CD8-positive, alpha-beta memory T cell (primary cell): ENCODE results near the gene TBC1D7. TPM values are rescaled to one million over a fixed set of nuclear protein-coding genes. Genes with fewer than 3 reads are reported as not detected.

ENCODE experiments used
- CTCF ChIA-PET: fragments of 350-600 bp; sonication (Branson Sonifier 250); formaldehyde crosslinking; loops from one replicate; lab custom pipeline; 2021; ENCODE audit warnings: antibody characterized with exemption; lab: Charles Lee
- POLR2A ChIA-PET: fragments of 350-600 bp; sonication (Branson Sonifier 250); formaldehyde crosslinking; loops from one replicate; lab custom pipeline; 2021; ENCODE audit warnings: antibody characterized with exemption; lab: Charles Lee
- DNase-seq, 5 donors: peaks; one replicate each; pipeline versions ENCODE4 v3.0.0 to v3.0.0-alpha.2; 2020 to 2022; ENCODE audit warnings: mixed read lengths in 1 of 5
- H3K27ac ChIP-seq: one replicate; pipeline ENCODE4 v1.7.0; 2013; ENCODE audit warnings: low read depth, mild to moderate bottlenecking, low read length, moderate library complexity
- H3K27me3 ChIP-seq: 2 replicates; pipeline ENCODE4 v1.7.0; 2013; ENCODE audit warnings: low read length, mild to moderate bottlenecking; ENCODE audit not compliant: insufficient read depth, poor library complexity, severe bottlenecking
- H3K36me3 ChIP-seq: 2 replicates; pipeline ENCODE4 v1.7.0; 2013; ENCODE audit warnings: mild to moderate bottlenecking, low read length, moderate library complexity; ENCODE audit not compliant: insufficient read depth
- H3K4me1 ChIP-seq: 2 replicates; pipeline ENCODE4 v1.7.0; 2013; ENCODE audit warnings: mild to moderate bottlenecking, low read length, moderate library complexity; ENCODE audit not compliant: insufficient read depth
- H3K4me3 ChIP-seq: 2 replicates; pipeline ENCODE4 v1.7.0; 2013; ENCODE audit warnings: mild to moderate bottlenecking, low read length
- H3K9me3 ChIP-seq: 2 replicates; pipeline ENCODE4 v1.7.0; 2013; ENCODE audit warnings: mild to moderate bottlenecking, low read length
- H3K27ac Mint-ChIP-seq, 8 donors: one replicate each; pipeline ENCODE4 v1.8.0; 2020 to 2021; ENCODE audit warnings: mixed read lengths in 8 of 8, mild to moderate bottlenecking in 6 of 8, inconsistent platforms in 3 of 8, moderate library complexity in 3 of 8
- H3K27me3 Mint-ChIP-seq, 2 donors: one replicate each; pipeline ENCODE4 v1.8.0; 2020 to 2021; ENCODE audit warnings: mixed read lengths in 2 of 2, mild to moderate bottlenecking in 1 of 2, moderate library complexity in 1 of 2
- H3K36me3 Mint-ChIP-seq, 3 donors: one replicate each; pipeline ENCODE4 v1.8.0; 2020 to 2021; ENCODE audit warnings: mixed read lengths in 3 of 3, inconsistent platforms in 1 of 3, mild to moderate bottlenecking in 1 of 3
- H3K4me1 Mint-ChIP-seq, 3 donors: one replicate each; pipeline ENCODE4 v1.8.0; 2020 to 2021; ENCODE audit warnings: mixed read lengths in 3 of 3, inconsistent platforms in 1 of 3, mild to moderate bottlenecking in 1 of 3
- H3K4me3 Mint-ChIP-seq, 7 donors: one replicate each; pipeline ENCODE4 v1.8.0; 2020 to 2021; ENCODE audit warnings: mixed read lengths in 7 of 7, mild to moderate bottlenecking in 6 of 7, moderate library complexity in 4 of 7, inconsistent platforms in 2 of 7
- H3K9me3 Mint-ChIP-seq, 5 donors: one replicate each; pipeline ENCODE4 v1.8.0; 2020 to 2022; ENCODE audit warnings: mixed read lengths in 5 of 5, mild to moderate bottlenecking in 3 of 5, moderate library complexity in 2 of 5, inconsistent platforms in 1 of 5
- polyA plus RNA-seq: library from polyadenylated mRNA; unstranded; fragments of 300-500 nt; fragmentation: Illumina TruSeq; gene quantifications from one replicate; pipeline ENCODE4 v1.2.3, GENCODE V29; 2021
- total RNA-seq, 2 experiments: library from RNA; stranded (reverse); gene quantifications; one replicate each; pipeline ENCODE4 v1.2.3, GENCODE V29; 2021

The TBC1D7 gene
- total and polyA plus RNA-seq, 3 experiments from 2014 or later = 14.9 to 23.2 (median 21.8) TPM

- Mint-ChIP-seq H3K9me3 (no peaks in the 10 kb centered on the region), H3K27me3 (peaks cover 0 to 3% of the 10 kb centered on the region in 2 donors), H3K27ac (no peak overlapping the region), H3K36me3 (peaks cover 0 to 2% (median 0%) of the 10 kb centered on the region in 3 donors), H3K4me1 (peaks cover 16 to 28% (median 27%) of the 10 kb centered on the region in 3 donors), H3K4me3 (no peak overlapping the region)
- Histone ChIP-seq H3K36me3 (no peaks in the 10 kb centered on the region), H3K27me3 (no peaks in the 10 kb centered on the region), H3K9me3 (no peaks in the 10 kb centered on the region), H3K4me1 (peaks cover 10% of the 10 kb centered on the region), H3K27ac (no peak overlapping the region), H3K4me3 (no peak overlapping the region)
- ChIA-PET CTCF (no interaction called here), POLR2A (no interaction called here)
- DNase-seq = no peak
Measured at GRCh38 chr6:13371421-13372072, 43.2 kb upstream of the TBC1D7 start.

- H3K4me3 Mint-ChIP-seq = no peak overlapping the region
Measured at GRCh38 chr6:13370623-13371022, 42.3 kb upstream of the TBC1D7 start.

GRCh38 chr6:13369591-13369990 is 41.3 kb upstream of the TBC1D7 start:
- no peak overlapping the region for H3K4me3 Mint-ChIP-seq
- H3K9me3 Mint-ChIP-seq = no peaks in the 10 kb centered on the region
- Histone ChIP-seq H3K36me3 (no peaks in the 10 kb centered on the region), H3K9me3 (no peaks in the 10 kb centered on the region), H3K27ac (no peak overlapping the region), H3K4me3 (no peak overlapping the region), H3K27me3 (no peaks in the 10 kb centered on the region), H3K4me1 (no peaks in the 10 kb centered on the region)
- CTCF ChIA-PET = no interaction called here
- H3K27me3 Mint-ChIP-seq = peaks cover 0 to 3% of the 10 kb centered on the region in 2 donors
- no peak overlapping the region for H3K27ac Mint-ChIP-seq
- no peak for DNase-seq
- H3K4me1 Mint-ChIP-seq = peaks cover 5 to 13% (median 9%) of the 10 kb centered on the region in 3 donors
- peaks cover 0 to 2% (median under 1%) of the 10 kb centered on the region in 3 donors for H3K36me3 Mint-ChIP-seq
- POLR2A ChIA-PET = no interaction called here

More at GRCh38 chr6:13370623-13371022, 42.3 kb upstream of the TBC1D7 start:
- no peaks in the 10 kb centered on the region for H3K9me3 ChIP-seq
- DNase-seq = no peak
- H3K4me1 ChIP-seq = peaks cover 8% of the 10 kb centered on the region
- Mint-ChIP-seq H3K27ac (no peak overlapping the region), H3K27me3 (peaks cover 0 to 3% of the 10 kb centered on the region in 2 donors), H3K36me3 (peaks cover 0 to 2% (median 0%) of the 10 kb centered on the region in 3 donors), H3K9me3 (no peaks in the 10 kb centered on the region), H3K4me1 (peaks cover 13 to 21% (median 18%) of the 10 kb centered on the region in 3 donors)
- H3K27me3 ChIP-seq = no peaks in the 10 kb centered on the region
- no peak overlapping the region for H3K4me3 ChIP-seq
- H3K27ac ChIP-seq = no peak overlapping the region
- POLR2A ChIA-PET = no interaction called here
- H3K36me3 ChIP-seq = no peaks in the 10 kb centered on the region
- CTCF ChIA-PET = interaction anchor here (0.6 kb wide), 1 partner anchor 17 kb away, joined by 3 read pairs; no protein-coding TSS in a partner anchor

- H3K4me3 ChIP-seq = no peak overlapping the region
- Mint-ChIP-seq H3K27ac (peak overlapping the region in 1 of 8 donors; percentile 14), H3K36me3 (peaks cover 0 to 3% (median 2%) of the 10 kb centered on the region in 3 donors), H3K27me3 (peaks cover 0 to 3% of the 10 kb centered on the region in 2 donors), H3K4me1 (peaks cover 3 to 10% (median 6%) of the 10 kb centered on the region in 3 donors), H3K9me3 (no peaks in the 10 kb centered on the region), H3K4me3 (no peak overlapping the region)
- no peaks in the 10 kb centered on the region for H3K36me3 ChIP-seq
- ChIA-PET POLR2A (interaction anchor here (0.5 kb wide), 1 partner anchor 22 kb away, joined by 3 read pairs; no protein-coding TSS in a partner anchor), CTCF (interaction anchor here (1.4 kb wide), 1 partner anchor 22 kb away, joined by 4 read pairs; no protein-coding TSS in a partner anchor)
- no peak for DNase-seq
- H3K27ac ChIP-seq = no peak overlapping the region
- H3K9me3 ChIP-seq = no peaks in the 10 kb centered on the region
- no peaks in the 10 kb centered on the region for H3K27me3 ChIP-seq
- H3K4me1 ChIP-seq = no peaks in the 10 kb centered on the region
Measured at GRCh38 chr6:13368731-13369115, 40.4 kb upstream of the TBC1D7 start.

GRCh38 chr6:13368079-13368730 is 39.9 kb upstream of the TBC1D7 start:
- POLR2A ChIA-PET = interaction anchor here (0.5 kb wide), 1 partner anchor 23 kb away, joined by 3 read pairs; no protein-coding TSS in a partner anchor
- CTCF ChIA-PET = interaction anchor here (1.4 kb wide), 1 partner anchor 23 kb away, joined by 4 read pairs; no protein-coding TSS in a partner anchor
- H3K4me3 Mint-ChIP-seq = no peak overlapping the region
- peaks cover 0 to 5% (median under 1%) of the 10 kb centered on the region in 3 donors for H3K4me1 Mint-ChIP-seq
- Histone ChIP-seq H3K27ac (no peak overlapping the region), H3K4me1 (no peaks in the 10 kb centered on the region), H3K4me3 (no peak overlapping the region), H3K9me3 (no peaks in the 10 kb centered on the region), H3K36me3 (no peaks in the 10 kb centered on the region), H3K27me3 (no peaks in the 10 kb centered on the region)
- DNase-seq = no peak
- H3K27me3 Mint-ChIP-seq = peaks cover 0 to 1% of the 10 kb centered on the region in 2 donors
- no peak overlapping the region for H3K27ac Mint-ChIP-seq
- H3K9me3 Mint-ChIP-seq = no peaks in the 10 kb centered on the region
- peaks cover 0 to 3% (median 2%) of the 10 kb centered on the region in 3 donors for H3K36me3 Mint-ChIP-seq

- Mint-ChIP-seq H3K4me3 (no peak overlapping the region), H3K9me3 (no peaks in the 10 kb centered on the region), H3K27me3 (peaks cover 0 to 1% of the 10 kb centered on the region in 2 donors), H3K27ac (peak overlapping the region in 3 of 8 donors; percentile 5 to 81 (median 19)), H3K36me3 (peaks cover 0 to 4% (median 0%) of the 10 kb centered on the region in 3 donors), H3K4me1 (no peaks in the 10 kb centered on the region)
- no peaks in the 10 kb centered on the region for H3K4me1 ChIP-seq
- H3K9me3 ChIP-seq = no peaks in the 10 kb centered on the region
- H3K27ac ChIP-seq = no peak overlapping the region
- no peaks in the 10 kb centered on the region for H3K27me3 ChIP-seq
- no peak for DNase-seq
- H3K36me3 ChIP-seq = no peaks in the 10 kb centered on the region
- no peak overlapping the region for H3K4me3 ChIP-seq
- CTCF ChIA-PET = no interaction called here
- POLR2A ChIA-PET = no interaction called here
Measured at GRCh38 chr6:13367396-13367795, 39.1 kb upstream of the TBC1D7 start.

- Mint-ChIP-seq H3K27ac (no peak overlapping the region), H3K27me3 (peaks cover 0 to 1% of the 10 kb centered on the region in 2 donors), H3K36me3 (peaks cover 0 to 4% (median 0%) of the 10 kb centered on the region in 3 donors), H3K4me3 (no peak overlapping the region), H3K4me1 (peaks cover 0 to 2% (median 0%) of the 10 kb centered on the region in 3 donors), H3K9me3 (no peaks in the 10 kb centered on the region)
- Histone ChIP-seq H3K36me3 (no peaks in the 10 kb centered on the region), H3K9me3 (no peaks in the 10 kb centered on the region), H3K27ac (no peak overlapping the region), H3K4me3 (no peak overlapping the region), H3K27me3 (no peaks in the 10 kb centered on the region), H3K4me1 (no peaks in the 10 kb centered on the region)
- ChIA-PET CTCF (interaction anchor here (1.1 kb wide), 1 partner anchor 9 kb away, joined by 4 read pairs; no protein-coding TSS in a partner anchor), POLR2A (no interaction called here)
- DNase-seq = no peak
Measured at GRCh38 chr6:13365320-13365719, 37.0 kb upstream of the TBC1D7 start.

GRCh38 chr6:13364842-13365241 is 36.5 kb upstream of the TBC1D7 start:
- Histone ChIP-seq H3K4me1 (no peaks in the 10 kb centered on the region), H3K9me3 (no peaks in the 10 kb centered on the region), H3K27me3 (no peaks in the 10 kb centered on the region), H3K36me3 (no peaks in the 10 kb centered on the region), H3K27ac (no peak overlapping the region), H3K4me3 (no peak overlapping the region)
- Mint-ChIP-seq H3K4me1 (peaks cover 0 to 2% (median 0%) of the 10 kb centered on the region in 3 donors), H3K36me3 (peaks cover 0 to 4% (median 0%) of the 10 kb centered on the region in 3 donors), H3K9me3 (no peaks in the 10 kb centered on the region), H3K4me3 (no peak overlapping the region), H3K27me3 (peaks cover 0 to 1% of the 10 kb centered on the region in 2 donors), H3K27ac (no peak overlapping the region)
- no peak for DNase-seq
- POLR2A ChIA-PET = no interaction called here
- CTCF ChIA-PET = no interaction called here
